Measurements from ENCODE around the gene TEAD1.
"Not testable (repeated sequence)": the region's sequence is repeated elsewhere in the genome, so short reads cannot be mapped to it uniquely, and the experiment has no call there.

TEAD1 gene

DNA sequence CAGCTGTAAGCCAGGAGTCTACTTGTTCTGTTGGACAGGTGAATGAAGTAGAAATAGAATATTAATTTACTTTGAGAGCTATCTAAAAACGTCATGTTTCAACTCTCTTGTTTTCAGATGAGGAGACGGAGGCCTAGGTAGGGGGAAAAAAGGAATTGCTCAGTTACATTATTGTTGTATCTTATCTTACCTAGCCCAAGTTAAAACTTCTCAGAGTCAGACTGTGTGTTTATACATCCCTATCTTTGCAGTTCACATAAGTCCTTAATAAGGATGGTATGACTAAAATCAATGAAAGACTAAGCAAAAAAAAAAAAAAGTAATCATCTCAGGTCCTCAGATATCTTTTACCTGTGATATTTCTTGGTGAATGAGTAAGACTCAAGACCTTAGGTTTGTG lies 62.8 kb downstream of the TEAD1 start:
- DNase-seq (ENCODE audit: low spot score) = no peak

DNA sequence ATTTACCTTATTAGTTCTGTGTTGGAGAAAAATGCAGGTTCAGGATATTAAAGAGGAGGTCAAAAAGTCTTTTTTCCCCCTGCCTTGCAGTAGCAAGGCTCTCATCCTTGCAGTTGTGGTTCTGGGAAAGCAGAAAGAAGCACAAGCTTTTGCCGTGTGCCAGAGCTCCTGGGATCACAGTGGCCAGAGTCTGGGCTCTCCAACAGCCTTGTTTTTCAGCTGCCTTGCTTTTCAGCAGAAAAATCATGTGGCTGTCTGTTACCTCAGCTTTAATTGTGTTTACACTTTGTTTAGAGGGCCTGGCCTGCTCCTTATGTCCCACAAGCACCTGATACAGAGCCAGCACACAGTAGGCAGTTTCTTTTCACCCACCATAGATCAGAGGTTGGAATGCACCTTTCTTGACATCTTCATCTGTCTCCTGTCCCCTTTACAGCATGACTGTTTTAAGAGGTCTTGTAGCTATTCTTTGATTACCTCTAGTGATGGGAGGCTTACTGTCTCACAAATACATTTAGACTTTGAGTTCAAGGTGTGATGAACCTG lies 67.5 kb downstream of the TEAD1 start:
- no peak for DNase-seq (ENCODE audit: low spot score)

DNA sequence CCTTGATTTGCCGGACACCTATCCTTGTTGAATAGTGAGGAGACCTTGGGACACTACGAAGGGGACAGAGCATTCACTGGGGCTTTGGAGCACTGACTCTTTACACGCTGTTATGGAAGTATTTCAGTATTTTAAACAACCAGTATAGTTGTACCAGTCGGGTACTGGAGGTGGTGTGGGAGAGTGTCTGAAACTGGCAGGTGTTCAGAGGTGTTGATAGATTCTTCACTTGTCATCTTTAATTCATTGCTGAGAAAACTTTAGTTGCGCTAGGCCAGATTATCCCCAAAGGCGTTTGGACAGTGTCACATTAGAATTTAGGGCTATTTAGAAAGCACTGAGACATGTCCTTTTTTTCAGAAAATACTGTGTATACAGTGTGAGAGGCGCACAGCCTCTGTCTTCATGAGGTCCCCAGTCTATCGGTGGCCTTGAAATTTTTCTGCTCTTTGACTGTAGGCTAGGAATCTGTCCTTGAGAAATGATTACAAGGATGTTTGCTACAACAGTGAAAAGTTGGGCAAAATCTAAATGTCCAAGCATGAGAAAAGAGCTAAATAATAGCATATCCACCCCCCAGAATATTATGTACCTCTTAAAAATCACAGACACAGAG lies 69.7 kb downstream of the TEAD1 start:
- DNase-seq (ENCODE audit: low spot score) = no peak

DNA sequence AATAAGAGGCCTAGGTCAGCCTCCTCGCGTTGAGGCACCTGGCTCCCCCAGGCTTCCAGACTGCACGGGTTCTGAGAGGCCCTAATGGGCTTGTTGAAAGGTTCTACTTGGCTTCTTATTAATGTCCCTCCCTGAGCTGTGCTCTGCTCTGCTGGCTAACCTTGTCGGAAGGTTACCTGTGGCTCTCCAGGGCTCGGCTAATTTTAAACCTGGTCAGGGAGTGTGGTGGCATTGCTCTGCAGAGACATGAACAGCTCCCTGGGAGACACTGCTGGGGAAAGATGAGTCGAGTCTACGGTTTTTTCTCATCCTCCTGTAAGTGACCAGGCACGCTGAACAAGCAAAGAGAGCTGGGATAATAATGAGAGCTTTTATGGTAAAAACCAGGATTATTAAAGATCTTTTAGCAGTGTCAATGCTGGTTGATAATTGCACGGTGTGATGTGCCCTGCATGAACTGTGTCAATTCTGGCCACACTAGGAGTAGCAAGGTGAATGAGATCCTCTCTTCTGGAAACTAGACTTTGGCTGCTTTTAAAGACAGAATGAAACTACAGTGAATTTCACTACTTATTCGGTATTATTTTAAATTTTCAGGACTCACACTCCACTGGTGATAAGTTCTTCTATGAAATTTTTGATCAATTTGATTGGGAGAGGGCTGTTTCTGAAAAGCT lies 70.7 kb downstream of the TEAD1 start:
- DNase-seq (ENCODE audit: low spot score) = no peak

DNA sequence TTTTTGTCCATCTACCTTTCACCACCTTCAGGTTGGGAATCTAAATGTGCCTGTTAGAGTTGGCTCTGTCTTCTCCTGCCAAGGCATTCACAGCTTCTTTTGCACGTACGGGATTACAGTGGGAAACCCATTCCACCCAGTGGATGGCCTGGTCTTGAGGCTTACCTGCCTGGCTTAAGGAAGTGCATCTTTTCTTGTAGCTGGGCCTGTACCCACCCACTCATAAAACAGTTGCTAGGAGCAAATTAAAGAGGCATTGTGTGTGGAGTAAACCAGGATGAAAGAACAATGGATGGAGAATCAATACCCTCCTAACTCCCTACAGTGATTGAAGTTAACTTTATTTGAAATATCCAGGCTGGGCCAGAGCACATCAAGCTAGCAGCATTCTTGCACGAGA lies 71.6 kb downstream of the TEAD1 start:
- DNase-seq (ENCODE audit: low spot score) = no peak

DNA sequence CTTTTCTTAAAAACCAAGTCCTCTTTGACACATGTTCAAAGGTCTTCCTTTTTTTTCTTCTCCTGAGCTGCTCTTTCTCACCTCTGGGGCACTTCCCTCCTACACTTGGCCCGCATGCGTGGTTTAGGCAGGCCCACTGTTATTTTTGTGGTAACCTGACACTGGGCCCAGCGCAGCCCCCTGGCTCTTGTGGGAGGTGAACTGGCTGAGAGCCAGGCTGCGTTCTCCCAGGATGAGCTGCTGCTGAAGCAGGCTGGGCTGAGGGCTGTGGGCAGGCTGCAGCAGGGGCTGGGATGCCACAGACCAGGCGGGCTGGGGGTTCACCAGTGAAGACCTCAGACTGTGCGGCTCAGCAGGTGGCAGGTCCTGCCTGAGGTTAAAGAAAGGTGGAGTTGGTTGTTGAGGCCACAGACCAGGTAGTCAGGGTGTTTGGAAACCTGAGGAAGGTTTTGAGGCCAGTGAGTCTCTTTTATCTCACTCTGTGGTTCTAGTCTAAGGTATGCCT lies 72.4 kb downstream of the TEAD1 start:
- DNase-seq (ENCODE audit: low spot score) = no peak

DNA sequence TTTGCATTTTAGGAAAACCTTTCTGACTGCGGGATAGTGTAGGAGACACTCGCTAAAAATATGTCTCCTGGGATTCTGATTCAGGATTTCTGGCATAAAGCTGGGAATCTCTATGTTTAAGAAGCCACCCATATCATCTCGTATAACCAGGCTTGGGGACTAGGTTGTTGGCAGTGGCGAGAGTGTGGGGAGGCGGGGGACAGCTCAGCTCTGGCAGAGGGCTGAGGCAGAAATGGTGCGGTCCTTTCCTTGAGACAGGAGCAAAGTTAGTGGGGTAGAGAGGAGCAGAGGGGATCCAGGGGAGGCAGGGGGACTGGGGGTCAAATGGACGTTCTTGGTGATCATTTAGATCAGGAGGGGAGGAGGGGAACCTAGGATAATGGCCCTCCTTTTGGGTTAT lies 74.3 kb downstream of the TEAD1 start:
- DNase-seq (ENCODE audit: low spot score) = no peak

DNA sequence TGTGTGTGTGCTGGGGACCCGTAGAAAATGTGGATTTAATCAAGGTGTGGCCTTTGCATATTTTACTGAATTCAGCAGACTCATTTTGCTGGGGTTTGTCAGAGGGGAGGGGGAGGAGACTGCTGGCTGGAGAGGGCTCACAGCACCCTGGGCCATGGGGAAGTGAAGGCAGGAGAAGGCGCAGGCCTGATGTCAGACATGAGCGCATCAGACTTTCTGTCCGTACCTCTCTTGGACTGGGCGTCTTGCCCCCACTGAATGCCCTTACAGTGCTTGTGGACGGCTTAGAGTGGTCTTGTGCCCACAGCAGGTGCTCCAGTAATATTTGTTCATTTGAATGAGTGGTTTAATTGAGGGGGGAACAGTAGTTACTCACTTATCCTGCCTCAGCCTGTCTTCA lies 75.2 kb downstream of the TEAD1 start:
- DNase-seq (ENCODE audit: low spot score) = no peak

DNA sequence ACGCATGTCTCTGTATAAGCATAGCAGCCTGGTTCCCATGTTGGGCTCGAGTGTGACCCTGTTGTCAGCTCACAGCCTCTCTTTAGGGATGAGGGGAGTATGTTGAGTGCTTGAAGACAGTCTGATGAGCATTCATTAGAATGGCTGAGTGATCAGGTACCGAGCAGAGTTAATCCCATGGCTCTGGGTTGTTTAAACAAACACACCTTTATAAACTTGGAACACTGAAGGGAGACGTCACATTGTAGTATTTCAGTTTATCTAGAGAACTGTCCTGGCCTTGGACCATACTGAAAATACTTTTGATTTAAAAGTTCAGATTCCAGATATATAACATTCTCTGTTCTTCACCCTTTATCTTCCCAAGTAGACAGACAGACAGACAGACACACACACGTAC lies 76.0 kb downstream of the TEAD1 start:
- no peak for DNase-seq (ENCODE audit: low spot score)

DNA sequence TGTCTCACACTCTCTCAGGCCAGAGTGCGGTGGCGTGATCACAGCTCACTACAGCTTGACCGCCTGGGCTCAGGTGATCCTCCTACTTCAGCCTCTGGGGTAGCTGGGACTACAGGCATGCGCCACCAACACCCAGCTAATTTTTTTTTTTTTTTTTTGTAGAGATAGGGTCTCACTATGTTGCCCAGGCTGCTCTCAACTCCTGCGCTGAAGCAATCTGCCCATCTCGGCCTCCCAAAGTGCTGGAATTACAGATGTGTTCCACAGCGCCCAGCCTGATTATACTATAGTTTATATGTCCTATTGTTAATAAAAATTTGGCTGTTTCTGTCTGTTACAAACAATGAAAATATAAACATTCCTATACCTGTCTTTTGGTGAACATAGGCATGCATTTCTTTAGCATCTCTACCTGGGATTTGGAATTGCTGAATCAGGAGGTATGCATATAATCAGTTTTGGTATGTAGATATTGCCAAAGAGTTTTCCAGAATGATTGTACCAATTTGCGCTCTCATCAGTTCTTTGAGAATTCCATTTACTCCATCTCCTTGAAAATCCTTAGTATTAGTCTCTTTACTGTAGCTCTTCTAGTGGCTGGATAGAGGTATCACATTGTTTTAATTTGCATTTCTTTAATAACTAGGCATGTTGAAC lies 78.8 kb downstream of the TEAD1 start:
- DNase-seq (ENCODE audit: low spot score) = peak; percentile 25

DNA sequence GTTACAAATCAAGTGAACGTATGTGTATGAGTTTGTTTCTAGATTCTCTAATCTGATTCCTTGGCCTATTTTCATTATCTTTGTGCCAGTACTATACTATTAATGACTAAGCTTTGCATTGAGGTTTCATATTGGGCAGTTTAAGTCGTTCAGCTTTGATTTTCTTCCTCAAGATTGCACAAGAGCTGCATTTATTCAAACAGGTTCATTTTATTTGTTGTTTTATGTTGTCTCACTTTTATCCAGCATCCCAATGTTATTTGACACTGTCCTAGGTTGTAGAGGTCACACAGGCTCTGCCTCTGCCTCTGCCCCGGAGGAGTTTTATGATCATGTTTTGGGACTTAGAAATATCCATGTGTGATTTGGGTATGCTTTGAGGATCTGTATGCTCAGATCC lies 79.8 kb downstream of the TEAD1 start:
- no peak for DNase-seq (ENCODE audit: low spot score)

DNA sequence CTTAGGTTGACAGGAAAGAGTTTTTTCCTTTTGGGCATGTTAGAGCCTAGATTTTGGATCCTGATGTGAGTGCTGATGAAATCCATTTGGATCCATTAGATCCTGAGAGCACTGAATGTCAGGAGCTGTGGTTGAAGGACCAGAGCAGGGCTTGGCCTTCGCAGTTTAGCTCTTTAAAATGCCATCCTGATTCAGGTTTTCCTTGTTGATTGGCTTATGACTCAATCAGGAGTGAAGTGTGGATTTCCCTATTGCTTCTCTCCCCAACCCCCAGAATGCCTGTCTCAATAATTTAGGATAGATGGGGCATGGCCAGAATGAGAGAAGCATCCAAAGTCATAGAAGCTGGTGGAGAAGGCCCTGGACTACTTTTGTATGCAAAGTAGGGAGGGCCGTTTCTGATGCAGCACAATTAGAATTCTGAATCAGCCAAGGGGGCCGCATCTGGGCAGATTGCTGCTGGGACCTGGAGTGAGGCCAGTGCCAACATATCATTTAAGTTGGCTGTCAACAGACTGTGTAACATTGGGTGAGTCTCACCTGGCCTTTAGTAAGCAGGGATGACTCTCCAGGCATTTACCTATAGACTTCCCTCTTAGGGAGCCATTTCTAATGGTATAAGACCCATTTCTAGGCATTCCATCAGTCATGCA lies 80.5 kb downstream of the TEAD1 start:
- DNase-seq (ENCODE audit: low spot score) = no peak

DNA sequence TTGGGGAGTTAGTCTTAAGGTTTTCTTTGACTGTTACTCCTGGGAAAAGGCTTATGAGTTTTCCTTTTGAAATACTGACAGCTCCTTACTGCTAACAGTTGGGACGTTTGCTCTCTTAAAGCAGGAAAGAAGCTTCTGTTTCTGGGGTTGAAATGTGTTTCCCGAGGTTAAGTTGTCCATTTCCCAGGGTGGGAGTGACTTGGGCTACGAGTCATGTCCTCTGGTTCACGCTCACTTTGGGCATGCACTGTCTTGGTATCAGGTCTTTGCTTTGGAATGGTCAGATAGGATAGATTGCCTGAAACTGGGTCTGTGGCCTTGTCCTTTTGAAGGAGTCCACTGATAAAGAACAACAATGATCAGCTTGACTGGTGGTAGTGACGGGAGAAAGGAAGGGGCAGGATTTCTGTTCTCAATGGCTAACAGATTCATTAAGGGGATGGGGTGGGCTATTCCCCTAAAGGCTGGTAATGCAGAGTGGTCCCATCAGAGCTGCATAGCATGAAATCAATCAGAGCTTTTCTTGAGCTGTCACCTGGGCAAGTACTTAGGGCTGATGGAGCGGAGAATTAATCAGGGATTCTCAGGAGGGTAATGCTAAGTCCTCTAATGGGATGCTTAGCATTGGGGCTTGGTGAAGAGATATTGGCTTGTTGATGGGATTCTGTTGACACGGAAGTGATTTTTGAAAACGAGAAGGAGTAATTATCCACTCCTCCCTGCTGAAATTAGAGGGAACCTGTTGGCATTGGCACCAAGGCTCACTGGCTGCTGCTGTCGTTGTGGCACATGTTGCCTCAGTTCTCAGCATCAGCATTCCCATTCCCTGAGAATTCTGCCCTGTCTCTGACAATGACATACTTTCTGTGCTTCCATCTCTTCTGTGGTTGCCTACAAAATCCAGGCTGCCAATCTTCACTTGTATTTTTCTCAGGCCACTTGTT lies 81.6 kb downstream of the TEAD1 start:
- no peak for DNase-seq (ENCODE audit: low spot score)

DNA sequence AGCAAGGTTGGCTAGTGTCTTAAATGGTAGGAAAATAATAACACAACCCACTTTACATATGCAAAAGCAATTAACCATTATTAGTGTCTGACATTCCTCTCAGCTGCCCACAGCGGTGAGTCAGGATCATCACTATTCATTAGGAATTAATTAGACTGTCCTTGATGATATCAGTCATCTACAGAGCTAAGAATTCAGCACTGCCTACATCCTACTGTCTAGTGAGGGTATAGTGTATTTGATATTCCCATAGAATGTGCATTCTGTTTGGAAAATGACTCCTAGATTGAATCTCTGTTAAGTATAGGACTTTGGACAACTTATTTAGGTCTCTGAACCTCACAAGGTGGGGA lies 82.2 kb downstream of the TEAD1 start:
- DNase-seq (ENCODE audit: low spot score) = no peak

DNA sequence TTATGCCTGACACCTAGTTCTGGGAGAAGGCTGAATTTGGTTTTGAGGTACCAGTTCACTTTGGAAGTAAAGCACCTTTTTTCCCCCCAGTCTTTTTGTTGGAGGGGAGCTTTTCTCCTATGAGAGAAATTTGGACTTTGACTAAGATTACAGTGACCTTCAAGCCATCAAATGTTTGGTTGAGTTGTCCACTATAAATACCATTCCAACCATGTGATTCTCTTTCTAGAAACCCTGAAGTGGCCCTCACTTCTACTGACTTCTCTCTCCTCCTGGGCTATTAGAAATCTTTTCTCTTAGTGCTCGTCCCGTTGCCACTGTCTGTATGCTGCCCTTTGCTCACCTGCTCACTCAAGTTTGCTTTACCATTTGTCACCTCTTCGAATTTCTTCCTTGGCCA lies 82.6 kb downstream of the TEAD1 start:
- no peak for DNase-seq (ENCODE audit: low spot score)

DNA sequence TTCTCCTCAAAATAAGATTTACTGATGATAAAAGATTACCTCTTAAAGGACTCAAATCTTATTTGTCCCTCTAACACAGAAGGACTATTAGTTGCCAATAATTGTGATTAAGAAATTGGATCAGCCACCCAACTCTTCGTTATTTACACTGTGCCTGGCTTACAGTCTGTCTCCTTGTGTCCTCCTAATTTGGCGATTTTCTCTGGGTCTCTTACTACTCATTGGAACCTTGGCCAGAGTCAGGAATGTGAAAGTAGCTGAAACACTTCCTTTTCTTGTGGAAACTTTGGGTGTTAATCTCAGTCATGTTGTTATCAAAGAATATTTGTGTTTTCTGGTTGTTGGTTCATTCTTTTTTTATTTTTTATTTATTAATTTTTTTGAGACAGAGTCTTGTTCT lies 83.2 kb downstream of the TEAD1 start:
- no peak for DNase-seq (ENCODE audit: low spot score)

DNA sequence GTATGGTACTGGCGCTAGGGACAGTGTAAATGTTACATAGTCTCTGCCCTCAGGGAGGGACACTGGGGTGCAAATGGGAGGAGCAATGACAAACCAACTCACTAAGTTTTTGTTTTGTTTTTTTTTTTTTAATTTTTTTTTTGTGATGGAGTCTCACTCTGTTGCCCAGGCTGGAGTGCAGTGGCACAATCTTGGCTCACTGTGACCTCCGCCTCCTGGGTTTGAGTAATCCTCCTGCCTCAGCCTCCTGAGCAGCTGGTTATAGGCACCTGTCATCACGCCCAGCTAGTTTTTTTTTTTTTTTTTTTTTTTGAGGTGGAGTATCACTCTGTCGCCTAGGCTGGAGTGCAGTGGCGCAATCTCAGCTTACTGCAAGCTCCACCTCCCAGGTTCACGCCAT lies 83.9 kb downstream of the TEAD1 start:
- not testable (repeated sequence) for DNase-seq (ENCODE audit: low spot score)

DNA sequence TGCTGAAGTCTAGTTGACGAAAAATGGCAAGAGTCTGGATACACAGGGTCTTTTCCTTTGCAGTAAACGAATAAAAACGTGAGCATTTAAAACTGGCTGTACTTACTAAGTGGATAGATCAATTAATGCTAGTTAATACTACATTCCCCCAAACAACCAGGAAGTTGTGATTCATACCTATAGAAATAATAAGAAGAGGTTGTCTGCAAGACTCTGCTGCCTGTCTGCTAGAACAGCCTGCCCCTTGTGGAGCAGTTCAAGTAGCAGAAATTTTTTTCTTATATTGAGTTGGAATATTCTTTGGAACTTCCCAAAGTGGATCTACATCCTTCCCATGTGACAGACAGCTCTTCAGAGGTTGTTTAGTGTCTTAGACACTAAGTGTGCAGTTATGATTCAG lies 86.8 kb downstream of the TEAD1 start:
- DNase-seq (ENCODE audit: low spot score) = peak; percentile 58

DNA sequence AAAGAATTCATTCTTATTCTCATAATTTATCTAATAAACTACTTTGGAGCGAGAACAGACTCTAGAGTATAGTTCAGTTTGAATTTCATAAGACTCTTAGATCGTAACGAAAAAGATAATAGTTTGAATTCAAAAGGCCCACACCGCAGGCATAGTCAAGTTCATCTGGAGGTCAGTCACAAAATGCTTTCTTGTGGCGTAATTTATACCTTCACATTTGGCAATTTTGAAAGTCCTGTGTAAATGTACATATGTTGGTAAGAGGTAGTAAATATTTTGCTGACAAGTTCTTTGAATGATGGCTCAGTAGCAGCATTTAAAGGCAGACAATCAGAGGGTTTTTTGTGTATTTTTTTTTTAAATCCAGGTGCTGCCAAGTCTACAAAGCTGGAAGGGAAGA lies 88.1 kb downstream of the TEAD1 start:
- DNase-seq (ENCODE audit: low spot score) = no peak

DNA sequence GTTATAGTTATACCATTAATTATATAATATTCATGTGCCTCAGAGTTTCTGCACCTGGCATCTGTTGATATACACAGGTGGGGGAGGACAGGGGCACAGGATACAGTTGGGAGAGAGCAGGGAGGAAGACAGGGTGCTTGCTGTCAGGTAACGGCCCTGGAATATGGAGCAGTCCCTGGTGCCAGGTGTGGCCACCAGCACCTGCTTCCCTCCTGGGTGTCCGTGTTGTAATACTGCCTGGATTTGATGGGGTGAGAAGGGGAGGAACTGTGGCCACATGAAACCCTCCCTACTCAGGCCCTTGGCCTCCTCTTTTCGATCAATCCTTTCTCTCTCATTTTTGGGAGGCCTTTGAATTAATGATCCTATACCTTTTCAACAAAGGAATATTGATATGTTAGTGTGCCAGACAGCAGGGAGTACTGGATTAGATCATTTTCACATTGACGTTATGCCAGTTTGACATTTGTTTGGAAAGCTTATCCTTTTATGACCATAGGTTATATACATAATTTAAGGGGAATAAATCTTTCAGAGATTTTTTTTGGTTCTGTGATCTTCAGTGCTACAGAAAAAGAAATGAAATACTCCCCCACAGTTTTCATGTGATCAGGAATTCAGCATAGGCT lies 88.6 kb downstream of the TEAD1 start:
- no peak for DNase-seq (ENCODE audit: low spot score)

Measured in RKO (cell line).